ENCODE measurements around the gene PRPF19.

Gene PRPF19

GRCh38 chr11:60932605-60933356, 26.4 kb upstream of the PRPF19 start:
- TF ChIP-seq CTCF (conservative IDR thresholded peaks at IDR 0.05), result no peak
- H3K27ac ChIP-seq, result no peak overlapping the region

- TF ChIP-seq CTCF (conservative IDR thresholded peaks at IDR 0.05), result no peak
- H3K27ac ChIP-seq, result no peak overlapping the region
These were observed 25.5 kb upstream of the PRPF19 start for GRCh38 chr11:60931917-60932316.

GRCh38 chr11:60930394-60930793, 24.0 kb upstream of the PRPF19 start:
- TF ChIP-seq CTCF (conservative IDR thresholded peaks at IDR 0.05), result no peak
- no peak overlapping the region for H3K27ac ChIP-seq

GRCh38 chr11:60929764-60930163, 23.4 kb upstream of the PRPF19 start:
- H3K27ac ChIP-seq, result no peak overlapping the region
- TF ChIP-seq CTCF (conservative IDR thresholded peaks at IDR 0.05), result no peak

GRCh38 chr11:60928563-60929001, 22.2 kb upstream of the PRPF19 start:
- TF ChIP-seq CTCF (conservative IDR thresholded peaks at IDR 0.05), result no peak
- H3K27ac ChIP-seq, result no peak overlapping the region

- H3K27ac ChIP-seq, result no peak overlapping the region
- TF ChIP-seq CTCF (conservative IDR thresholded peaks at IDR 0.05), result no peak
These were observed 21.2 kb upstream of the PRPF19 start for GRCh38 chr11:60927600-60927999.

GRCh38 chr11:60927061-60927592, 20.7 kb upstream of the PRPF19 start:
- no peak for TF ChIP-seq CTCF (conservative IDR thresholded peaks at IDR 0.05)
- no peak overlapping the region for H3K27ac ChIP-seq

Data from VCaP (cell line).